HepG2 (cell line): ENCODE measurements around the gene ENTHD1. TPM values are rescaled to one million over a fixed set of nuclear protein-coding genes. Genes with fewer than 3 reads are reported as not detected.

Experiments
- ATAC-seq: fragments of 200-7000 bp; cut with Tn5 transposase; 3 replicates; pipeline ENCODE4 v1.9.1; 2020; ENCODE audit warnings: mild to moderate bottlenecking, moderate library complexity
- BruUV-seq: library from RNA; stranded (reverse); fragments of 400-500 nt; replicated peaks from 2 replicates; lab custom pipeline; 2021; lab: Mats Ljungman, UMichigan
- CTCF ChIA-PET: fragments of 300-600 bp; formaldehyde crosslinking; extraction: SDS; loops from one replicate; lab custom pipeline; 2021; ENCODE audit warnings: low total read pairs, inconsistent platforms, low intra/inter-chr PET ratio; lab: Yijun Ruan, JAX
- POLR2A ChIA-PET: fragments of 350-600 bp; sonication (Branson Sonifier 250); formaldehyde crosslinking; loops from one replicate; lab custom pipeline; 2020; ENCODE audit warnings: antibody characterized with exemption, inconsistent platforms; lab: Yijun Ruan, JAX
- DNase-seq: peaks from one replicate; pipeline ENCODE4 v3.0.0-alpha.2; 2015; ENCODE audit warnings: low spot score
- FAIRE-seq: peaks from 3 replicates; lab custom pipeline; 2011; peaks lifted over from hg19 to GRCh38; lab: Jason Lieb, UNC
- H2AFZ ChIP-seq: one replicate; pipeline ENCODE4 v1.6.1; 2011; ENCODE audit warnings: low read length, inconsistent platforms
- H3K27ac ChIP-seq: fragments of 300-600 bp; 3 replicates; pipeline ENCODE4 v1.8.0; 2011; ENCODE audit warnings: mixed run types, mild to moderate bottlenecking, mixed read lengths, low read length, inconsistent platforms; ENCODE audit not compliant: insufficient read depth; ENCODE audit errors: extremely low read length
- H3K27me3 ChIP-seq, 2 experiments: fragments of 200-600 bp in 1 of 2; 2 replicates in 1 of 2; 3 replicates in 1 of 2; pipeline versions ENCODE4 v1.6.0 to v1.8.0; 2011; ENCODE audit warnings: low read length in 2 of 2, mild to moderate bottlenecking in 2 of 2, moderate library complexity in 2 of 2, inconsistent platforms in 1 of 2; ENCODE audit not compliant: insufficient read depth in 2 of 2, control insufficient read depth in 1 of 2
- H3K36me3 ChIP-seq, 2 experiments: fragments of 200-600 bp in 1 of 2; replicated peaks in 1 of 2; 2 replicates in 1 of 2; 3 replicates in 1 of 2; pipeline versions ENCODE4 v1.5.1 to v1.8.0; 2011; ENCODE audit warnings: low read length in 2 of 2, inconsistent platforms in 1 of 2; ENCODE audit not compliant: insufficient read depth in 2 of 2, control insufficient read depth in 1 of 2
- H3K4me1 ChIP-seq: 2 replicates; pipeline ENCODE4 v1.5.1; 2012; ENCODE audit warnings: low read length, inconsistent platforms; ENCODE audit not compliant: insufficient read depth
- H3K4me2 ChIP-seq: 2 replicates; pipeline ENCODE4 v1.6.0; 2011; ENCODE audit warnings: low read depth, low read length, inconsistent platforms
- H3K4me3 ChIP-seq, 3 experiments: fragments of 200-600 bp in 1 of 3; sonication (generic), shearing (Covaris generic) in 1 of 3; replicated peaks in 1 of 3; 2 replicates each; pipeline ENCODE4 v1.5.1; 2011 to 2016; ENCODE audit warnings: low read length in 3 of 3, inconsistent platforms in 2 of 3, low read depth in 2 of 3, mild to moderate bottlenecking in 2 of 3, control low read depth in 1 of 3, mixed read lengths in 1 of 3; ENCODE audit not compliant: insufficient read depth in 1 of 3
- H3K79me2 ChIP-seq: one replicate; pipeline ENCODE4 v1.6.1; 2011; ENCODE audit warnings: low read length, inconsistent platforms; ENCODE audit not compliant: insufficient read depth
- H3K9ac ChIP-seq: 2 replicates; pipeline ENCODE4 v1.6.0; 2011; ENCODE audit warnings: mild to moderate bottlenecking, low read depth, low read length, inconsistent platforms; ENCODE audit not compliant: insufficient read depth
- H3K9me3 ChIP-seq: 2 replicates; pipeline ENCODE4 v1.5.1; 2012; ENCODE audit warnings: mild to moderate bottlenecking, low read length
- H4K20me1 ChIP-seq: 2 replicates; pipeline ENCODE4 v1.6.0; 2011; ENCODE audit warnings: inconsistent platforms, mild to moderate bottlenecking, low read length, moderate library complexity; ENCODE audit not compliant: insufficient read depth
- ARNT2 ChIP-seq: sonication (generic); formaldehyde crosslinking; IDR thresholded peaks from 2 replicates; pipeline ENCODE4 v1.8.0; 2022; ENCODE audit warnings: mild to moderate bottlenecking, low read depth, missing genetic modification reagents, moderate library complexity
- CENPT ChIP-seq: sonication (generic); formaldehyde crosslinking; IDR thresholded peaks from 2 replicates; pipeline ENCODE4 v1.8.0; 2022; ENCODE audit warnings: low read depth, mild to moderate bottlenecking, moderate library complexity, missing genetic modification reagents
- MED13 ChIP-seq: sonication (generic); formaldehyde crosslinking; IDR thresholded peaks from 2 replicates; pipeline ENCODE4 v1.5.0; 2020; ENCODE audit warnings: missing genetic modification reagents
- MEIS1 ChIP-seq: sonication (generic); formaldehyde crosslinking; IDR thresholded peaks from 2 replicates; pipeline ENCODE4 v1.9.0; 2021; ENCODE audit warnings: mild to moderate bottlenecking, missing genetic modification reagents, moderate library complexity, borderline replicate concordance
- MTA1 ChIP-seq: sonication (generic); formaldehyde crosslinking; IDR thresholded peaks from 2 replicates; pipeline ENCODE4 v1.4.0; 2020; ENCODE audit warnings: missing genetic modification reagents, mild to moderate bottlenecking, borderline replicate concordance
- NR2F6 ChIP-seq, 2 experiments: IDR thresholded peaks; 2 replicates each; pipeline ENCODE4 v1.6.1; 2016; ENCODE audit warnings: antibody characterized with exemption in 1 of 2, mild to moderate bottlenecking in 1 of 2
- RAD21 ChIP-seq: fragments of 450-650 bp; formaldehyde crosslinking; IDR thresholded peaks from 2 replicates; pipeline ENCODE4 v1.5.0; 2020; ENCODE audit warnings: mild to moderate bottlenecking
- RXRB ChIP-seq: IDR thresholded peaks from 2 replicates; pipeline ENCODE4 v1.6.1; 2016; ENCODE audit warnings: borderline replicate concordance, missing genetic modification reagents, missing compliant biosample characterization
- SMYD3 ChIP-seq: sonication (generic); formaldehyde crosslinking; IDR thresholded peaks from 2 replicates; pipeline ENCODE4 v1.8.1; 2023; ENCODE audit warnings: mild to moderate bottlenecking, missing genetic modification reagents
- ZBTB37 ChIP-seq: sonication (generic); formaldehyde crosslinking; IDR thresholded peaks from 2 replicates; pipeline ENCODE4 v1.4.0; 2020; ENCODE audit warnings: mild to moderate bottlenecking, missing genetic modification reagents
- ZNF619 ChIP-seq: sonication (generic); formaldehyde crosslinking; IDR thresholded peaks from 2 replicates; pipeline ENCODE4 v1.4.0; 2020; ENCODE audit warnings: mild to moderate bottlenecking, missing genetic modification reagents
- WGBS: methylation state at CpG from one replicate; pipeline ENCODE4 v1.1.6; 2017; ENCODE audit warnings: low lambda C conversion rate; 5-methylcytosine and 5-hydroxymethylcytosine counted together
- in situ Hi-C: cut with HindIII; loops from 2 replicates; pipeline ENCODE4 v1.10.0; 2017; ENCODE audit warnings: low pct_unique_long_range_greater_than_20kb; ENCODE audit not compliant: extremely low pct_ligation_motif_present
- intact Hi-C: fragments of 100-400 bp; cut with micrococcal nuclease; formaldehyde crosslinking; loops from one replicate; pipeline ENCODE4 v1.10.0; 2022; ENCODE audit not compliant: unreplicated experiment
- polyA plus RNA-seq, 8 experiments: library from polyadenylated mRNA; depleted of rRNA in 3 of 8; stranded (reverse) in 7 of 8; unstranded in 1 of 8; fragments of >200 nt; fragmentation: Illumina TruSeq in 4 of 8; extraction: Trizol in 4 of 8; gene quantifications; 2 replicates each; pipeline versions ENCODE4 v1.2.1 to v1.2.3, GENCODE V29; 2011 to 2016; ENCODE audit warnings: low read depth in 4 of 8, missing spikeins in 1 of 8, mixed read lengths in 1 of 8; ENCODE audit not compliant: insufficient read depth in 1 of 8
- total RNA-seq, 5 experiments: library from RNA; depleted of rRNA; stranded (reverse); fragments of >200 nt; fragmentation: Illumina TruSeq; extraction: Trizol; gene quantifications; 2 replicates each; pipeline ENCODE4 v1.2.3, GENCODE V29; 2016; ENCODE audit warnings: low read depth in 1 of 5

The ENTHD1 gene
- total and polyA plus RNA-seq, 2 of the 13 experiments (the other 11 are each of a cell fraction or from before 2014, with no cell fraction given), result not detected

GRCh38 chr22:39926753-39927152 lies 33.2 kb upstream of the ENTHD1 start:
- POLR2A ChIA-PET, result no interaction called here
- intact Hi-C loops (no loop called here), in situ Hi-C loops (no loop called here)
- no peak overlapping the region for H3K27ac ChIP-seq
- H3K4me1 ChIP-seq, result peaks cover 11% of the 10 kb centered on the region
- H2AFZ ChIP-seq, result no peak overlapping the region
- 68% methylated on average over 5 of the region's 5 CpGs for WGBS
- no peaks in the 10 kb centered on the region for H4K20me1 ChIP-seq
- no peaks in the 10 kb centered on the region for H3K79me2 ChIP-seq
- ATAC-seq (no peak), FAIRE-seq (no peak), DNase-seq (no peak)
- CTCF ChIA-PET, result no interaction called here
- H3K9me3 ChIP-seq, result no peaks in the 10 kb centered on the region
- no peak overlapping the region for H3K9ac ChIP-seq
- H3K4me2 ChIP-seq, result no peak overlapping the region
- TF ChIP-seq MTA1 (CRISPR knock-in tag), result no peak
- no peak for TF ChIP-seq RXRB (CRISPR knock-in tag)
- TF ChIP-seq SMYD3, result no peak
- no peak for TF ChIP-seq RAD21
- no peak for TF ChIP-seq NR2F6 (IDR thresholded peaks at IDR 0.05)
- TF ChIP-seq NR2F6 (CRISPR knock-in tag; IDR thresholded peaks at IDR 0.05), result no peak
- no peak for TF ChIP-seq ZNF619 (CRISPR knock-in tag)
- TF ChIP-seq ZBTB37 (CRISPR knock-in tag), result no peak
- no peak for TF ChIP-seq ARNT2 (CRISPR knock-in tag)
- TF ChIP-seq MED13 (CRISPR knock-in tag), result no peak
- no peak for TF ChIP-seq CENPT (CRISPR knock-in tag)
- no peak for TF ChIP-seq MEIS1
- BruUV-seq, result no TSS peak
- H3K27me3 ChIP-seq, result no peaks in the 10 kb centered on the region; a peak in 2 of 5 replicates
- no peaks in the 10 kb centered on the region for H3K36me3 ChIP-seq
- no peak overlapping the region for H3K4me3 ChIP-seq
